ENCODE results near the gene STAMBPL1. TPM values are rescaled to one million over a fixed set of nuclear protein-coding genes. Genes with fewer than 3 reads are reported as not detected.

STAMBPL1 gene
- total and polyA plus RNA-seq, 2 experiments from 2014 or later, result 4.5 to 20.0 TPM

DNA sequence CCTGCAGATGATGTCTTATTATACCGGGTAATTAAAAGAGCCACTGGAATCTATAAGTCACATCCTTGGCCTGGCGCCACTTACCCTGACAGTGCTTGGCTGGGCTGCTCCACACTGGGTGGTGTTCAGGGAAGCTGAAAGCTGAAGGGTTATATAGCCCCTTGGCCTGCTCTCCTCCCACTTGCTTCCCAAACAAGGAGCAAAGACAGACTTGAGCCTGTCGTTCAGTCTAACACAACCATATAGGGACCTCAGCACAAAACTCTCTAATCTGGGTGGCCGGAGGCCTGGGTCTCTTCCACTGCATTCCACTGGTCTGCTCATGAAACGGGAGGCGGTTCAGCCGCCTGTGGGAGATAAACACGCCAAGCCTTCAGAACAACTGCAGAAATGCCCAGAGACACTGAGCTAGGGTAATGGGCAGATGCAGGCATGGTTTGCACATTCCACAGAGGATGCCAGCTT lies 72.6 kb downstream of the STAMBPL1 start, which contains the start of gene ACTA2:
Gene ACTA2 (minus strand): TSS at position 127 of the 465 bp plus-strand sequence. CDS start 3,843 bp downstream, outside the sequence.
- peak; percentile 25 for DNase-seq (ENCODE audit: low spot score)
- Histone ChIP-seq H3K27me3 (no peaks in the 10 kb centered on the region), H2AFZ (no peak within 1 kb of the TSS), H3K4me3 (no peak within 1 kb of the TSS), H4K20me1 (ENCODE audit: insufficient read depth, poor library complexity, severe bottlenecking) (no peaks in the 10 kb centered on the region), H3K36me3 (replicated peaks; ENCODE audit: insufficient read depth, low read depth) (no peaks in the 10 kb centered on the region), H3K4me2 (peak within 1 kb of the TSS; percentile 59), H3K9me2 (replicated peaks; ENCODE audit: insufficient read depth) (no peaks in the 10 kb centered on the region), H3K79me2 (no peaks in the 10 kb centered on the region), H3K9me3 (ENCODE audit: low read depth) (no peaks in the 10 kb centered on the region), H3K4me1 (ENCODE audit: insufficient read depth) (peaks cover 25% of the 10 kb centered on the region), H3K27ac (peak within 1 kb of the TSS; percentile 85)
- TF ChIP-seq, protein P1, sequence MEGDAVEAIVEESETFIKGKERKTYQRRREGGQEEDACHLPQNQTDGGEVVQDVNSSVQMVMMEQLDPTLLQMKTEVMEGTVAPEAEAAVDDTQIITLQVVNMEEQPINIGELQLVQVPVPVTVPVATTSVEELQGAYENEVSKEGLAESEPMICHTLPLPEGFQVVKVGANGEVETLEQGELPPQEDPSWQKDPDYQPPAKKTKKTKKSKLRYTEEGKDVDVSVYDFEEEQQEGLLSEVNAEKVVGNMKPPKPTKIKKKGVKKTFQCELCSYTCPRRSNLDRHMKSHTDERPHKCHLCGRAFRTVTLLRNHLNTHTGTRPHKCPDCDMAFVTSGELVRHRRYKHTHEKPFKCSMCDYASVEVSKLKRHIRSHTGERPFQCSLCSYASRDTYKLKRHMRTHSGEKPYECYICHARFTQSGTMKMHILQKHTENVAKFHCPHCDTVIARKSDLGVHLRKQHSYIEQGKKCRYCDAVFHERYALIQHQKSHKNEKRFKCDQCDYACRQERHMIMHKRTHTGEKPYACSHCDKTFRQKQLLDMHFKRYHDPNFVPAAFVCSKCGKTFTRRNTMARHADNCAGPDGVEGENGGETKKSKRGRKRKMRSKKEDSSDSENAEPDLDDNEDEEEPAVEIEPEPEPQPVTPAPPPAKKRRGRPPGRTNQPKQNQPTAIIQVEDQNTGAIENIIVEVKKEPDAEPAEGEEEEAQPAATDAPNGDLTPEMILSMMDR (IDR thresholded peaks at IDR 0.05; ENCODE audit: poor library complexity), result no peak
- no peak for TF ChIP-seq EZH2phosphoT487 (IDR thresholded peaks at IDR 0.05; ENCODE audit: low read depth, severe bottlenecking, unreplicated experiment)
- TF ChIP-seq EZH2 (IDR thresholded peaks at IDR 0.05; ENCODE audit: borderline replicate concordance), result no peak
- WGBS (ENCODE audit: low lambda C conversion rate, missing lambda C conversion rate), result 65% methylated on average over 8 of the region's 8 CpGs

DNA sequence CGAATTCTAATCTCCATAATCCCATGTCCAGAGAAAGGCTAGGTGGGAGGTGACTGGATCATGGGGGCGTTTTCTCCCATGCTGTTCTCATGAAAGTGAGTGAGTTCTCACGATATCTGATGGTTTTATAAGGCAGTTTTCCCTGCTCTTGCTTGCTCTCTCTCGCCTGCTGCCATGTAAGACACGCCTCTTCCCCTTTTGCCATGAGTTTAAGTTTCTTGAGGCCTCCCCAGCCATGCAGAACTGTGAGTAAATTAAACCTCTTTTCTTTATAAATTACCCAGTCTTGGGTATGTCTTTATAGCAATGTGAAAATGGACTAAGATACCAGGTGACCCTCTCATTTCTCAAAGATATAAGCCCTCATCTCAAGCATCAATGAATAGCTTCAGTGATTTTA lies 73.6 kb downstream of the STAMBPL1 start:
- H3K4me3 ChIP-seq, result no peak overlapping the region
- H2AFZ ChIP-seq, result no peak overlapping the region
- peaks cover 25% of the 10 kb centered on the region for H3K4me1 ChIP-seq (ENCODE audit: insufficient read depth)
- TF ChIP-seq, protein P1 (IDR thresholded peaks at IDR 0.05; ENCODE audit: poor library complexity), result no peak
- no peak for TF ChIP-seq EZH2 (IDR thresholded peaks at IDR 0.05; ENCODE audit: borderline replicate concordance)
- no peak for TF ChIP-seq EZH2phosphoT487 (IDR thresholded peaks at IDR 0.05; ENCODE audit: low read depth, severe bottlenecking, unreplicated experiment)
- no peak for DNase-seq (ENCODE audit: low spot score)
- peak overlapping the region; percentile 72 for H3K27ac ChIP-seq
- H3K36me3 ChIP-seq (replicated peaks; ENCODE audit: insufficient read depth, low read depth), result no peaks in the 10 kb centered on the region
- H3K9me3 ChIP-seq (ENCODE audit: low read depth), result no peaks in the 10 kb centered on the region
- no peak overlapping the region for H3K4me2 ChIP-seq
- WGBS (ENCODE audit: low lambda C conversion rate, missing lambda C conversion rate), result 84% methylated on average over 5 of the region's 5 CpGs
- no peaks in the 10 kb centered on the region for H3K79me2 ChIP-seq
- no peaks in the 10 kb centered on the region for H4K20me1 ChIP-seq (ENCODE audit: insufficient read depth, poor library complexity, severe bottlenecking)
- H3K27me3 ChIP-seq, result no peaks in the 10 kb centered on the region
- H3K9me2 ChIP-seq (replicated peaks; ENCODE audit: insufficient read depth), result no peaks in the 10 kb centered on the region

DNA sequence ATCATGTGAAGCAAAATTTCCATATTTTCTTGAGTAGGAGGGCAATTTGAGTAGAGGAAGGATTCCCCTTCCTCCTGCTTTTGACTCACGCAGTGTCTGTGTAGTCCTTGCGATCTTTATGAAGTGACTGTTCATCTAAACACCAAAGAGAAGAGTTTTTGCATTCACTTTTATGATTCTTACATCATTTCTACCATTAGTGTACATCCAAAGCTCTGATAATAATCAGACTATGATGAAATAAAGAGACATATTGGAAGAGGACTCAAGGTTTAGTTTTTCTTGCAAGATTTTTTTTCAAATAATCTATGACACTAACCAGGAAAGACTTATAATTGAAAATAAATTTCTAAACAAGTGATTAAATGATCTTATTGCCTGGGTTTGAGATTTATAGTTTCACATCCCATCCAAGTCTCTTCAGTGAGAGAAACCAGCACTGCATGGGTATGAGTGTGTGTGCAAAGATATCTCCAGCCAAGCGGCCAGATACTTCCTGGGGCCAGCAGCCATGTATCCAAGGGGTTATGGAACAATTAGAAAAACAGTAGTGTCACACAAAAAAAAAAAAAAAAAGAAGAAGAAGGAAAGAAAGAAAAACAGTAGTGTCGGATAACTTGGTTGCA lies 74.5 kb downstream of the STAMBPL1 start:
- no peak for TF ChIP-seq EZH2phosphoT487 (IDR thresholded peaks at IDR 0.05; ENCODE audit: low read depth, severe bottlenecking, unreplicated experiment)
- TF ChIP-seq, protein P1 (IDR thresholded peaks at IDR 0.05; ENCODE audit: poor library complexity), result no peak
- no peak for TF ChIP-seq EZH2 (IDR thresholded peaks at IDR 0.05; ENCODE audit: borderline replicate concordance)
- Histone ChIP-seq H3K27me3 (no peaks in the 10 kb centered on the region), H3K79me2 (no peaks in the 10 kb centered on the region), H3K9me3 (ENCODE audit: low read depth) (no peaks in the 10 kb centered on the region), H3K4me3 (no peak overlapping the region), H3K27ac (no peak overlapping the region), H4K20me1 (ENCODE audit: insufficient read depth, poor library complexity, severe bottlenecking) (no peaks in the 10 kb centered on the region), H3K4me2 (no peak overlapping the region), H3K36me3 (replicated peaks; ENCODE audit: insufficient read depth, low read depth) (no peaks in the 10 kb centered on the region), H2AFZ (no peak overlapping the region), H3K4me1 (ENCODE audit: insufficient read depth) (peaks cover 25% of the 10 kb centered on the region), H3K9me2 (replicated peaks; ENCODE audit: insufficient read depth) (no peaks in the 10 kb centered on the region)
- no peak for DNase-seq (ENCODE audit: low spot score)
- WGBS (ENCODE audit: low lambda C conversion rate, missing lambda C conversion rate), result 75% methylated on average over 4 of the region's 4 CpGs
